ENCODE results near the gene MT1E. TPM values are rescaled to one million over a fixed set of nuclear protein-coding genes. Genes with fewer than 3 reads are reported as not detected.
"Not testable (repeated sequence)": the region's sequence is repeated elsewhere in the genome, so short reads cannot be mapped to it uniquely, and the experiment has no call there.

Gene MT1E
- total RNA-seq, 1 donor from 2014 or later, result not detected

DNA sequence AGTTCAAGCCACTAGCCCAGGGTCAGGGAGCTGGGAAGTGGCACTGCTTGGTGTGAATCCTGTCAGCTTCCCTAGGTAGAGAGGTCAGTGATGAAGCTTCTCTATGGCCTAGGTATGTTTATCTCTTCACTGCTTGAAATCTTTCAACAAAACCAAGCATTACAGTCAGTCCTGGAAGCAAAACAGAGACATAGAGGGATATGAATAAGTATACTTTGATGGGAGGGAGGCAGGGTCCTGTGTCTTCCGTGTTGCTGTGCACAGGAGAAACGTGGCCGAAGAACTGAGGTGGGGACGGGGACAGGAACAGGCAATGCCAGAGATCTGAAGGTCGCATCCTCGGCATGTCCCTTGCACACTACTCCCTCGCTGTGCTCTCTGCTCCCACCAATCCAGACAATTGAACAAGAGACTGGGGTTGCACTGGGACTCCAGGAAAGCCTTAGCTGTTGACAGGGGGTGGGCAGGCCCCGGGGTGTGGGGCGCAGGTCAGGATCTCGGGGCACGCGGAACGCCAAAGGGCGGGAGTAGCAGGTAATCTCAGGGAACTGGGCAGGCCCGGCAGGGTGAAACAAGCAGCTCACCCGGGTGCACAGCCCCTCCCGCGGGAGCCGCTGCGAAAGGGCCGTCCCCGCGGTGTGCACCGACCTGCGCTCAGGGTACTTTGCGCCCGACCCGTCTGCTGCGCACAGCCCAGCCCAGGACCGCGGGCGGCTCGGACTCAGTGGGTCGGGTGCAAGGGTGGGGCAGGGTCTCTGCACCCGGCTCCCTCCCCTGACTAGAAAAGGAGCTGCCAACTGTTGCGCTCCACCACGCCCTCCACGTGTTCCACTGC is 43.6 kb downstream of the MT1E start, which contains the start of gene MT1H:
Gene MT1H, plus strand, starts transcription at position 810 of the 835 bp plus-strand sequence. CDS start 71 bp downstream, outside the sequence.
- Mint-ChIP-seq H3K27ac (ENCODE audit: unreplicated experiment) (no peak within 1 kb of the TSS), H3K4me1 (ENCODE audit: unreplicated experiment) (peaks cover 10% of the 10 kb centered on the region), H3K9me3 (ENCODE audit: unreplicated experiment) (no peaks in the 10 kb centered on the region), H3K27me3 (ENCODE audit: unreplicated experiment) (peaks cover 42% of the 10 kb centered on the region), H3K36me3 (ENCODE audit: low read depth, unreplicated experiment) (peaks cover 7% of the 10 kb centered on the region), H3K4me3 (ENCODE audit: unreplicated experiment) (no peak within 1 kb of the TSS)
- no peak for DNase-seq (ENCODE audit: low spot score)
- TF ChIP-seq, protein P1, sequence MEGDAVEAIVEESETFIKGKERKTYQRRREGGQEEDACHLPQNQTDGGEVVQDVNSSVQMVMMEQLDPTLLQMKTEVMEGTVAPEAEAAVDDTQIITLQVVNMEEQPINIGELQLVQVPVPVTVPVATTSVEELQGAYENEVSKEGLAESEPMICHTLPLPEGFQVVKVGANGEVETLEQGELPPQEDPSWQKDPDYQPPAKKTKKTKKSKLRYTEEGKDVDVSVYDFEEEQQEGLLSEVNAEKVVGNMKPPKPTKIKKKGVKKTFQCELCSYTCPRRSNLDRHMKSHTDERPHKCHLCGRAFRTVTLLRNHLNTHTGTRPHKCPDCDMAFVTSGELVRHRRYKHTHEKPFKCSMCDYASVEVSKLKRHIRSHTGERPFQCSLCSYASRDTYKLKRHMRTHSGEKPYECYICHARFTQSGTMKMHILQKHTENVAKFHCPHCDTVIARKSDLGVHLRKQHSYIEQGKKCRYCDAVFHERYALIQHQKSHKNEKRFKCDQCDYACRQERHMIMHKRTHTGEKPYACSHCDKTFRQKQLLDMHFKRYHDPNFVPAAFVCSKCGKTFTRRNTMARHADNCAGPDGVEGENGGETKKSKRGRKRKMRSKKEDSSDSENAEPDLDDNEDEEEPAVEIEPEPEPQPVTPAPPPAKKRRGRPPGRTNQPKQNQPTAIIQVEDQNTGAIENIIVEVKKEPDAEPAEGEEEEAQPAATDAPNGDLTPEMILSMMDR (IDR thresholded peaks at IDR 0.05; ENCODE audit: unreplicated experiment), result no peak

DNA sequence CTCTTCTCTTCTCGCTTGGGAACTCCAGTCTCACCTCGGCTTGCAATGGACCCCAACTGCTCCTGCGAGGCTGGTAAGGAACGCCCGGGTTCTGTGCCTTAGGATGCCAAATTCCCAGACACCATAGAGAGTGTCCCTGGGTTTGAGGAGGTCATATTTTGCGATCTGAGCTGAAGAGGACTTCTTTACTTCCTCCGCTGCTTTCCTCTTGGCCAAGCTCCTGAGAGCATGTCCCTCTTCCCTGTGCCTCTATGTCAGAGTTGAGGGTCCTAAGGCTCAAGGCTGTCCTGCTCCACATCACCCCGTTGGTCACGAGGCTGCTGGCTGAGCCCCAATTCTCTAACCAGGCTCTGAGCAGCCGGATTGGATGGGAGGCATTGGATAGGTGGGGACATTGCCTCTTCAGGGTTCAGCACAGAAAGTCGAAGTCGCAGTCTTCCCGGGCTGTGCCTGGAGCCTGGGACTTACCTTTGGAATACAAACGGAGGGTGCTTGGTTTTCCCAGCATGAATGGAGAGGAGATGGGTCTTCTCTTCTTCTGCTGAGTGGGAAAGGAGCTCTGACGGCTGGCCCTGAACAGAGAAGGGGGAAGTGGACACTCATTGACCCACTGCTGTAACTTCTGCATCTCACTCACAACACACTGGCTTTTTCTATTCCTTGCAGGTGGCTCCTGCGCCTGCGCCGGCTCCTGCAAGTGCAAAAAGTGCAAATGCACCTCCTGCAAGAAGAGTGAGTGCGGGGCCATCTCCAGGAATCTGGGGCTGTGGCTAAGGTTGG is 44.4 kb downstream of the MT1E start:
- TF ChIP-seq, protein P1 (IDR thresholded peaks at IDR 0.05; ENCODE audit: unreplicated experiment), result no peak
- no peak for DNase-seq (ENCODE audit: low spot score)
- no peaks in the 10 kb centered on the region for H3K9me3 Mint-ChIP-seq (ENCODE audit: unreplicated experiment)
- H3K36me3 Mint-ChIP-seq (ENCODE audit: low read depth, unreplicated experiment), result peaks cover 7% of the 10 kb centered on the region
- no peak overlapping the region for H3K4me3 Mint-ChIP-seq (ENCODE audit: unreplicated experiment)
- H3K27ac Mint-ChIP-seq (ENCODE audit: unreplicated experiment), result no peak overlapping the region
- peaks cover 10% of the 10 kb centered on the region for H3K4me1 Mint-ChIP-seq (ENCODE audit: unreplicated experiment)
- H3K27me3 Mint-ChIP-seq (ENCODE audit: unreplicated experiment), result peaks cover 47% of the 10 kb centered on the region

DNA sequence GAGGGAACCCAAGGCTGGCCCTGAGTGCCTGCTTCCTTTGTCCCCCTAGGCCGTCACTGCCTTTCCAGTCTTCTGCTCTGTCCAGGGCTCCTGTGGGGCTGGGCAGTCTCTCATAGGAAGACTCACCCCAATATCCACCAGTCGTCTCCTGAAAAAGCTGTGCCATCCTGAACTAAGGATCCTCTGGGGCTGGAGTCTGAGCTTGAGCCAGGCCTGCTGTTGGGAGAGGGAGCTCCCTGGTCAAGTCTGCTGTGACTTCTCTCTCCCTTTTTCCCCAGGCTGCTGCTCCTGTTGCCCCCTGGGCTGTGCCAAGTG is 45.0 kb downstream of the MT1E start:
- H3K27ac Mint-ChIP-seq (ENCODE audit: unreplicated experiment), result no peak overlapping the region
- H3K36me3 Mint-ChIP-seq (ENCODE audit: low read depth, unreplicated experiment), result peaks cover 7% of the 10 kb centered on the region
- peaks cover 52% of the 10 kb centered on the region for H3K27me3 Mint-ChIP-seq (ENCODE audit: unreplicated experiment)
- H3K4me1 Mint-ChIP-seq (ENCODE audit: unreplicated experiment), result peaks cover 14% of the 10 kb centered on the region
- no peak overlapping the region for H3K4me3 Mint-ChIP-seq (ENCODE audit: unreplicated experiment)
- H3K9me3 Mint-ChIP-seq (ENCODE audit: unreplicated experiment), result no peaks in the 10 kb centered on the region
- TF ChIP-seq, protein P1 (IDR thresholded peaks at IDR 0.05; ENCODE audit: unreplicated experiment), result no peak
- DNase-seq (ENCODE audit: low spot score), result no peak

DNA sequence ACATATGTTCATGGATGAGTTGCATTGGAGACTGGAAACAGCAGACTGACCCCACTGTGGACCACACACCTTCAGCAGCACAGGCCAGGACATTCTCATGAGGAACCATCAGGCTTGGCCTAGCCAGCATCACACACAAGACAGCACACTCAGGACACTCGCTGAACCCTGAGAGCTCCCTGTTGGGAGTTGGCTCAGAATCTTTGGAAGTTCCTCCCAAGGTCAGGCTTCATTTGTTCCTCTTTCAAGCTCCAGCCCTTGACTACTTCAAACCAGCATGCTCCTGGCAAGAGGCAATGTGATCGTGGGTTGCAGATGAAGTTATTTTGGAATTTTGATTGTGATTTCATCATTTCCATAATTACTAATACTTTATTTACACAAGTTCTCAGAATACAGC is 46.1 kb downstream of the MT1E start:
- peaks cover 47% of the 10 kb centered on the region for H3K27me3 Mint-ChIP-seq (ENCODE audit: unreplicated experiment)
- H3K36me3 Mint-ChIP-seq (ENCODE audit: low read depth, unreplicated experiment); DNase-seq (ENCODE audit: low spot score); H3K4me3 Mint-ChIP-seq (ENCODE audit: unreplicated experiment); H3K9me3 Mint-ChIP-seq (ENCODE audit: unreplicated experiment): not testable (repeated sequence)
- peaks cover 14% of the 10 kb centered on the region for H3K4me1 Mint-ChIP-seq (ENCODE audit: unreplicated experiment)
- peak overlapping the region; percentile 24 for H3K27ac Mint-ChIP-seq (ENCODE audit: unreplicated experiment)

DNA sequence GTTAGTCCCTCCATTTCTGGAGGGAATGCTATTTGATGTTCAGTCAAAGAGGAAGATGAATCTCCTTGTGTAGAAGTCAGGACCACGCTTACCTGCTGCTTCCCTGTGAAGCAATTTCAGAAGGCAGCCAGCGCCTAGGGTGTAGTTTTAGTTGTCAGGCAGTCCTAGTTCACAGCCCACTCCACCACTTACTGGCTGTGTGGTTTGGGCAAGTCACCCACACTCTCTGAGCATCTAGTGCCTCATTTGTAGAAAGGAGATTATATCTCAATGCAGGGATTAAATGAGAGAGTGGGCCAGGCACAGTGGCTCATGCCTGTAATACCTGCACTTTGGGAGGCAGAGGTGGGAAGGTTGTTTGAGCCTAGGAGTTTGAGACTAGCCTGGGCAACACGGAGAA is 46.6 kb downstream of the MT1E start:
- peaks cover 14% of the 10 kb centered on the region for H3K4me1 Mint-ChIP-seq (ENCODE audit: unreplicated experiment)
- not testable (repeated sequence) for H3K4me3 Mint-ChIP-seq (ENCODE audit: unreplicated experiment); DNase-seq (ENCODE audit: low spot score); H3K27ac Mint-ChIP-seq (ENCODE audit: unreplicated experiment); H3K9me3 Mint-ChIP-seq (ENCODE audit: unreplicated experiment); H3K36me3 Mint-ChIP-seq (ENCODE audit: low read depth, unreplicated experiment)
- peaks cover 47% of the 10 kb centered on the region for H3K27me3 Mint-ChIP-seq (ENCODE audit: unreplicated experiment)

All from endothelial cell (in vitro differentiated cells).